HCT116 (cell line): ENCODE data around the gene DLG2. TPM values are rescaled to one million over a fixed set of nuclear protein-coding genes. Genes with fewer than 3 reads are reported as not detected.

ENCODE experiments used
- ATAC-seq: fragments of 200-7000 bp; cut with Tn5 transposase; 2 replicates; pipeline ENCODE4 v1.9.1; 2020; ENCODE audit warnings: mild to moderate bottlenecking, moderate library complexity
- BruUV-seq: library from RNA; stranded (reverse); fragments of 400-500 nt; replicated peaks from 2 replicates; lab custom pipeline; 2021; lab: Mats Ljungman, UMichigan
- CTCF ChIA-PET: fragments of 300-600 bp; sonication (Branson Sonifier 250); formaldehyde crosslinking; loops from one replicate; lab custom pipeline; 2021; ENCODE audit warnings: antibody characterized with exemption; lab: Charles Lee
- POLR2A ChIA-PET: fragments of 300-600, 350-600 bp; sonication (Branson Sonifier 250); formaldehyde crosslinking; loops from one replicate; lab custom pipeline; 2021; ENCODE audit warnings: antibody characterized with exemption; lab: Charles Lee
- RAD21 ChIA-PET, 2 experiments: fragments of 300-600 bp; sonication (Branson Sonifier 250); formaldehyde crosslinking; loops; one replicate each; lab custom pipeline; 2023; ENCODE audit warnings: low total read pairs in 2 of 2; ENCODE audit not compliant: uncharacterized antibody in 2 of 2, unreplicated experiment in 2 of 2, low non-redundant PET in 1 of 2; lab: Charles Lee
- DNase-seq: peaks from one replicate; pipeline ENCODE4 v3.0.0-alpha.2; 2010; ENCODE audit warnings: low read depth, low spot score
- H2AFZ ChIP-seq: fragments of 200-600 bp; shearing (Covaris generic), sonication (generic); 2 replicates; pipeline ENCODE4 v1.6.1; 2017; ENCODE audit warnings: low read depth, mixed run types, mixed read lengths, antibody characterized with exemption, low read length; ENCODE audit not compliant: poor library complexity, severe bottlenecking
- H3K27ac ChIP-seq: 2 replicates; pipeline ENCODE4 v1.5.1; 2012; ENCODE audit warnings: low read depth, low read length
- H3K27me3 ChIP-seq: fragments of 200-600 bp; sonication (generic); 2 replicates; pipeline ENCODE4 v1.6.1; 2016; ENCODE audit warnings: mixed run types, low read length, mixed read lengths; ENCODE audit not compliant: insufficient read depth
- H3K36me3 ChIP-seq, 2 experiments: fragments of 200-500 bp in 1 of 2; fragments of 200-600 bp in 1 of 2; sonication (Bioruptor generic) in 1 of 2; sonication (generic) in 1 of 2; 2 replicates each; pipeline versions ENCODE4 v1.5.1 to v1.6.1; 2014 to 2016; ENCODE audit warnings: low read length in 2 of 2, inconsistent platforms in 1 of 2, mixed read lengths in 1 of 2, mixed run types in 1 of 2; ENCODE audit not compliant: insufficient read depth in 2 of 2, control insufficient read depth in 1 of 2
- H3K4me1 ChIP-seq, 2 experiments: fragments of 200-600 bp in 1 of 2; sonication (generic) in 1 of 2; 2 replicates each; pipeline versions ENCODE4 v1.5.1 to v1.6.1; 2012 to 2017; ENCODE audit warnings: low read length in 2 of 2, inconsistent platforms in 1 of 2, mild to moderate bottlenecking in 1 of 2, mixed read lengths in 1 of 2, mixed run types in 1 of 2, moderate library complexity in 1 of 2; ENCODE audit not compliant: insufficient read depth in 2 of 2, control insufficient read depth in 1 of 2
- H3K4me2 ChIP-seq: fragments of 200-600 bp; sonication (generic); 2 replicates; pipeline ENCODE4 v1.6.1; 2017; ENCODE audit warnings: mixed run types, low read length, mixed read lengths
- H3K4me3 ChIP-seq, 2 experiments: fragments of 200-600 bp in 1 of 2; sonication (generic) in 1 of 2; replicated peaks in 1 of 2; 2 replicates each; pipeline ENCODE4 v1.5.1; 2011 to 2016; ENCODE audit warnings: low read length in 2 of 2, control low read depth in 1 of 2, low read depth in 1 of 2, mild to moderate bottlenecking in 1 of 2, mixed read lengths in 1 of 2, mixed run types in 1 of 2
- H3K79me2 ChIP-seq: fragments of 200-600 bp; sonication (generic); 2 replicates; pipeline ENCODE4 v1.6.1; 2017; ENCODE audit warnings: mild to moderate bottlenecking, mixed run types, low read length, moderate library complexity, mixed read lengths; ENCODE audit not compliant: insufficient read depth
- H3K9ac ChIP-seq: fragments of 200-600 bp; sonication (generic); 2 replicates; pipeline ENCODE4 v1.6.1; 2016; ENCODE audit warnings: low read length, mixed read lengths
- H3K9me2 ChIP-seq: fragments of 200-600 bp; sonication (generic), shearing (Covaris generic); 2 replicates; pipeline ENCODE4 v1.6.1; 2017; ENCODE audit warnings: mixed run types, mild to moderate bottlenecking, moderate library complexity; ENCODE audit not compliant: insufficient read depth
- H3K9me3 ChIP-seq, 2 experiments: fragments of 200-500 bp in 1 of 2; fragments of 200-600 bp in 1 of 2; sonication (Bioruptor generic) in 1 of 2; sonication (generic) in 1 of 2; 2 replicates each; pipeline ENCODE4 v1.6.1; 2014 to 2017; ENCODE audit warnings: low read length in 2 of 2, mixed read lengths in 2 of 2, inconsistent platforms in 1 of 2, low read depth in 1 of 2, mild to moderate bottlenecking in 1 of 2, mixed run types in 1 of 2, moderate library complexity in 1 of 2; ENCODE audit not compliant: control insufficient read depth in 1 of 2, insufficient read depth in 1 of 2
- H4K20me1 ChIP-seq: fragments of 200-600 bp; sonication (generic), shearing (Covaris generic); 2 replicates; pipeline ENCODE4 v1.6.1; 2017; ENCODE audit warnings: mixed run types, mild to moderate bottlenecking, moderate library complexity; ENCODE audit not compliant: insufficient read depth
- ATF3 ChIP-seq: IDR thresholded peaks from 2 replicates; pipeline ENCODE4 v1.6.1; 2012
- CBX3 ChIP-seq: IDR thresholded peaks from 2 replicates; pipeline ENCODE4 v1.6.1; 2012; ENCODE audit warnings: low read depth
- CEBPB ChIP-seq: IDR thresholded peaks from 2 replicates; pipeline ENCODE4 v1.6.1; 2012; ENCODE audit warnings: low read depth
- CTCF ChIP-seq, 3 experiments: fragments of 200-600 bp in 1 of 3; sonication (generic) in 1 of 3; IDR thresholded peaks in 2 of 3; conservative IDR thresholded peaks in 1 of 3; 2 replicates each; pipeline ENCODE4 v1.5.1; 2012 to 2017; ENCODE audit warnings: low read depth in 2 of 3, low read length in 2 of 3, antibody characterized with exemption in 1 of 3, borderline replicate concordance in 1 of 3, control low read depth in 1 of 3, mild to moderate bottlenecking in 1 of 3, mixed read lengths in 1 of 3, mixed run types in 1 of 3, moderate library complexity in 1 of 3; ENCODE audit not compliant: insufficient read depth in 1 of 3
- EGR1 ChIP-seq: IDR thresholded peaks from 2 replicates; pipeline ENCODE4 v1.6.1; 2012; ENCODE audit warnings: low read depth
- EZH2phosphoT487 ChIP-seq: fragments of 200-600 bp; IDR thresholded peaks from 2 replicates; pipeline ENCODE4 v1.6.1; 2018; ENCODE audit warnings: antibody characterized with exemption, borderline replicate concordance
- JUND ChIP-seq: IDR thresholded peaks from 2 replicates; pipeline ENCODE4 v1.6.1; 2012
- MAX ChIP-seq: IDR thresholded peaks from 2 replicates; pipeline ENCODE4 v1.6.1; 2012
- REST ChIP-seq: IDR thresholded peaks from 2 replicates; pipeline ENCODE4 v1.6.1; 2012; ENCODE audit warnings: low read depth
- SRF ChIP-seq: IDR thresholded peaks from 2 replicates; pipeline ENCODE4 v1.6.1; 2012; ENCODE audit warnings: low read depth
- intact Hi-C: fragments of 100-400 bp; cut with micrococcal nuclease; formaldehyde crosslinking; loops from 2 replicates; pipeline ENCODE4 v1.10.0; 2022
- total RNA-seq: library from RNA; stranded (reverse); gene quantifications from one replicate; pipeline ENCODE4 v1.2.1, GENCODE V29; 2021; ENCODE audit not compliant: unreplicated experiment

DLG2 gene
- total RNA-seq, 1 experiment from 2014 or later, result 2.4 TPM

- no peaks in the 10 kb centered on the region for H4K20me1 ChIP-seq
- H3K4me2 ChIP-seq, result no peak overlapping the region
- ChIA-PET RAD21 (no interaction called here), POLR2A (no interaction called here), CTCF (no interaction called here)
- no TSS peak for BruUV-seq
- DNase-seq (no peak), ATAC-seq (no peak)
- no peak overlapping the region for H3K4me3 ChIP-seq
- H3K4me1 ChIP-seq, result no peaks in the 10 kb centered on the region
- H3K36me3 ChIP-seq, result no peaks in the 10 kb centered on the region
- H3K27ac ChIP-seq, result no peak overlapping the region
- no peak overlapping the region for H3K9ac ChIP-seq
- H3K9me2 ChIP-seq, result no peaks in the 10 kb centered on the region
- intact Hi-C loops, result no loop called here
- TF ChIP-seq JUND (no peak), MAX (no peak), ATF3 (no peak), CTCF (IDR thresholded peaks at IDR 0.05 in 2 of 3, conservative IDR thresholded peaks at IDR 0.05 in 1 of 3; ENCODE audit: borderline replicate concordance in 1 of 3, insufficient read depth in 1 of 3, low read depth in 2 of 3, low read length in 2 of 3) (no peak), EZH2phosphoT487 (no peak), EGR1 (no peak), CEBPB (no peak), SRF (no peak), CBX3 (no peak), REST (no peak)
- TF ChIP-seq, all 23 proteins: peak for 0
- Histone ChIP-seq H3K27me3 (no peaks in the 10 kb centered on the region), H2AFZ (no peak overlapping the region), H3K79me2 (no peaks in the 10 kb centered on the region), H3K9me3 (no peaks in the 10 kb centered on the region)
These were observed 68.7 kb downstream of the DLG2 start for GRCh38 chr11:85558411-85558810.
